Measurements from ENCODE around the gene ANAPC13.

Gene ANAPC13

GRCh38 chr3:134480546-134480945 lies 5.2 kb downstream of the ANAPC13 start:
- no peak overlapping the region for H3K27ac ChIP-seq (replicated peaks; ENCODE audit: low read length)

DNA sequence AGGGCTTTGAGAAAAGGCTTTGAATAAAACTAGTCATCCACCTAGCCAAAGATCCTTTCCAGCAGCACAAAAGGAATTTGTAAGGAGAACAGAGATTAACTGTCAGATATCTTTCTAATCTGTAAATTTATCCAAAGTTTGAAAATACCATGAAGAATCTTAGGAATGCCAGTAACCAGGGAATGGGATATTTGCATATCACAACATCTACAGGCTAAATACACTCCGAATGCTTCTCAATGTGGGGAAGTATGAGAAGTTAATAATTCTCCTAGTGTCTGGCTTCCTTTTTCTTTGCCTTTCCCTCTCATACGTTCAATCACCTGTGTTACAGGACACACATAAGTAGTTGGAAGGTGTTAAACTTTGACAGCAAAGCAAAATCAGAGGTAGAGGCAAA lies 7.8 kb downstream of the ANAPC13 start:
- Histone ChIP-seq H3K18ac (ENCODE audit: low read length) (no peak overlapping the region), H3K4me1 (ENCODE audit: control insufficient read depth in 2 of 2, insufficient read depth in 1 of 2, low read depth in 1 of 2, low read length in 2 of 2) (peaks cover 3 to 4% of the 10 kb centered on the region in 2 donors), H2BK5ac (ENCODE audit: low read length) (no peak overlapping the region), H4K91ac (ENCODE audit: low read depth, low read length, poor library complexity) (no peak overlapping the region), H4K8ac (ENCODE audit: low read depth, low read length) (no peak overlapping the region), H3K9me3 (replicated peaks in 1 of 2; ENCODE audit: control insufficient read depth in 2 of 2, insufficient read depth in 1 of 2, low read depth in 1 of 2, low read length in 2 of 2) (no peaks in the 10 kb centered on the region), H3K36me3 (replicated peaks in 1 of 2; ENCODE audit: control insufficient read depth in 2 of 2, insufficient read depth in 2 of 2, low read length in 2 of 2) (peaks cover 29 to 74% of the 10 kb centered on the region in 2 donors), H3K4ac (ENCODE audit: low read length) (no peak overlapping the region), H3K9ac (ENCODE audit: low read depth, low read length, poor library complexity) (no peak overlapping the region), H2BK15ac (ENCODE audit: low read length) (no peak overlapping the region), H3K14ac (ENCODE audit: low read length) (no peak overlapping the region), H2BK12ac (ENCODE audit: low read length) (no peak overlapping the region), H2BK120ac (ENCODE audit: low read depth, low read length) (no peak overlapping the region), H3K4me3 (ENCODE audit: low read length in 2 of 2) (no peak overlapping the region), H3K23ac (ENCODE audit: low read depth, low read length, poor library complexity) (no peak overlapping the region), H3K27me3 (ENCODE audit: control insufficient read depth in 3 of 3, insufficient read depth in 3 of 3, low read depth in 1 of 3, low read length in 3 of 3) (no peaks in the 10 kb centered on the region), H3K4me2 (ENCODE audit: insufficient read depth, low read length, poor library complexity, severe bottlenecking) (no peak overlapping the region), H3K79me1 (ENCODE audit: low read depth, low read length) (no peaks in the 10 kb centered on the region), H2AK5ac (ENCODE audit: low read depth, low read length) (no peak overlapping the region), H2AFZ (ENCODE audit: low read length) (no peak overlapping the region), H3K27ac (replicated peaks; ENCODE audit: low read length) (no peak overlapping the region)
- no CpG with 5 or more reads among the region's 2 CpGs for WGBS, 2 donors (ENCODE audit: extremely low coverage in 2 of 2, insufficient read length in 2 of 2, insufficient replicate concordance in 1 of 2)
- no peak for DNase-seq (ENCODE audit: low spot score)

More at GRCh38 chr3:134480546-134480945, 5.2 kb downstream of the ANAPC13 start:
- Histone ChIP-seq H2BK12ac (ENCODE audit: low read length) (no peak overlapping the region), H2AFZ (ENCODE audit: low read length) (no peak overlapping the region), H3K14ac (ENCODE audit: low read length) (no peak overlapping the region), H3K27me3 (ENCODE audit: control insufficient read depth in 3 of 3, insufficient read depth in 3 of 3, low read depth in 1 of 3, low read length in 3 of 3) (no peaks in the 10 kb centered on the region), H4K8ac (ENCODE audit: low read depth, low read length) (no peak overlapping the region), H2BK15ac (ENCODE audit: low read length) (no peak overlapping the region), H3K4me1 (ENCODE audit: control insufficient read depth in 2 of 2, insufficient read depth in 1 of 2, low read depth in 1 of 2, low read length in 2 of 2) (peaks cover 7 to 9% of the 10 kb centered on the region in 2 donors), H3K9ac (ENCODE audit: low read depth, low read length, poor library complexity) (no peak overlapping the region), H2BK5ac (ENCODE audit: low read length) (no peak overlapping the region), H3K79me1 (ENCODE audit: low read depth, low read length) (no peaks in the 10 kb centered on the region), H3K9me3 (replicated peaks in 1 of 2; ENCODE audit: control insufficient read depth in 2 of 2, insufficient read depth in 1 of 2, low read depth in 1 of 2, low read length in 2 of 2) (no peaks in the 10 kb centered on the region), H3K23ac (ENCODE audit: low read depth, low read length, poor library complexity) (no peak overlapping the region), H3K36me3 (replicated peaks in 1 of 2; ENCODE audit: control insufficient read depth in 2 of 2, insufficient read depth in 2 of 2, low read length in 2 of 2) (peaks cover 29 to 79% of the 10 kb centered on the region in 2 donors), H2BK120ac (ENCODE audit: low read depth, low read length) (no peak overlapping the region), H3K4me2 (ENCODE audit: insufficient read depth, low read length, poor library complexity, severe bottlenecking) (no peak overlapping the region), H3K4me3 (ENCODE audit: low read length in 2 of 2) (peak overlapping the region in 1 of 2 donors; percentile 49), H4K91ac (ENCODE audit: low read depth, low read length, poor library complexity) (no peak overlapping the region), H3K18ac (ENCODE audit: low read length) (no peak overlapping the region), H3K4ac (ENCODE audit: low read length) (no peak overlapping the region), H2AK5ac (ENCODE audit: low read depth, low read length) (no peak overlapping the region)
- no CpG with 5 or more reads among the region's 3 CpGs for WGBS, 2 donors (ENCODE audit: extremely low coverage in 2 of 2, insufficient read length in 2 of 2, insufficient replicate concordance in 1 of 2)
- DNase-seq (ENCODE audit: low spot score): no peak

DNA sequence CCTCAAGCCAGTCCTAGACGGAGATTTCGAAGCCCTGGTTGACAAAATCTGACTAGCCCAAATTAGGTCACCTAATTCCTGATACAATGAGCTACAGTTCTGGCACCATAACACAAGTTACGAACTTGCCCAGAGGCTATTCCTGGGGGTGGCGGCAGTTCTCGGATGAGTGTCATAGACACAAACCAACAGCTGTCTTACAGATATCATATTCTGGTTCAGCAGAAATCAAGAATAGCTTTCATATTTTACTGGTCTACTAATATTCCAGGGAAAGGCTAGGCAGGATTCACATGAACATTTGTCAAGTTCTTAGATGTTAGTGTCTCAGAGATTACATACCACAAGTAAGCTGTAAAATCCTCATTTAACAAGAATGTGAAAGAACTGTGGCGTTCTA lies 8.8 kb downstream of the ANAPC13 start:
- Histone ChIP-seq H3K23ac (ENCODE audit: low read depth, low read length, poor library complexity) (no peak overlapping the region), H2BK5ac (ENCODE audit: low read length) (no peak overlapping the region), H2BK12ac (ENCODE audit: low read length) (no peak overlapping the region), H2AK5ac (ENCODE audit: low read depth, low read length) (no peak overlapping the region), H3K4me1 (ENCODE audit: control insufficient read depth in 2 of 2, insufficient read depth in 1 of 2, low read depth in 1 of 2, low read length in 2 of 2) (peaks cover 3 to 4% of the 10 kb centered on the region in 2 donors), H3K14ac (ENCODE audit: low read length) (no peak overlapping the region), H3K27me3 (ENCODE audit: control insufficient read depth in 3 of 3, insufficient read depth in 3 of 3, low read depth in 1 of 3, low read length in 3 of 3) (no peaks in the 10 kb centered on the region), H3K9me3 (replicated peaks in 1 of 2; ENCODE audit: control insufficient read depth in 2 of 2, insufficient read depth in 1 of 2, low read depth in 1 of 2, low read length in 2 of 2) (no peaks in the 10 kb centered on the region), H3K4me2 (ENCODE audit: insufficient read depth, low read length, poor library complexity, severe bottlenecking) (no peak overlapping the region), H3K27ac (replicated peaks; ENCODE audit: low read length) (no peak overlapping the region), H4K8ac (ENCODE audit: low read depth, low read length) (no peak overlapping the region), H3K79me1 (ENCODE audit: low read depth, low read length) (no peaks in the 10 kb centered on the region), H3K18ac (ENCODE audit: low read length) (no peak overlapping the region), H3K4ac (ENCODE audit: low read length) (no peak overlapping the region), H2BK120ac (ENCODE audit: low read depth, low read length) (no peak overlapping the region), H4K91ac (ENCODE audit: low read depth, low read length, poor library complexity) (no peak overlapping the region), H3K36me3 (replicated peaks in 1 of 2; ENCODE audit: control insufficient read depth in 2 of 2, insufficient read depth in 2 of 2, low read length in 2 of 2) (peaks cover 25 to 65% of the 10 kb centered on the region in 2 donors), H3K4me3 (ENCODE audit: low read length in 2 of 2) (no peak overlapping the region), H2BK15ac (ENCODE audit: low read length) (no peak overlapping the region), H2AFZ (ENCODE audit: low read length) (no peak overlapping the region), H3K9ac (ENCODE audit: low read depth, low read length, poor library complexity) (no peak overlapping the region)
- no CpG with 5 or more reads among the region's 6 CpGs for WGBS, 2 donors (ENCODE audit: extremely low coverage in 2 of 2, insufficient read length in 2 of 2, insufficient replicate concordance in 1 of 2)
- DNase-seq (ENCODE audit: low spot score): no peak

- Histone ChIP-seq H4K8ac (ENCODE audit: low read depth, low read length) (no peak overlapping the region), H2AK5ac (ENCODE audit: low read depth, low read length) (no peak overlapping the region), H2AFZ (ENCODE audit: low read length) (no peak overlapping the region), H3K18ac (ENCODE audit: low read length) (no peak overlapping the region), H3K4me2 (ENCODE audit: insufficient read depth, low read length, poor library complexity, severe bottlenecking) (no peak overlapping the region), H2BK12ac (ENCODE audit: low read length) (no peak overlapping the region), H4K91ac (ENCODE audit: low read depth, low read length, poor library complexity) (no peak overlapping the region), H3K4me3 (ENCODE audit: low read length in 2 of 2) (no peak overlapping the region), H3K27me3 (ENCODE audit: control insufficient read depth in 3 of 3, insufficient read depth in 3 of 3, low read depth in 1 of 3, low read length in 3 of 3) (no peaks in the 10 kb centered on the region), H3K14ac (ENCODE audit: low read length) (no peak overlapping the region), H3K79me1 (ENCODE audit: low read depth, low read length) (no peaks in the 10 kb centered on the region), H2BK15ac (ENCODE audit: low read length) (no peak overlapping the region), H3K9me3 (replicated peaks in 1 of 2; ENCODE audit: control insufficient read depth in 2 of 2, insufficient read depth in 1 of 2, low read depth in 1 of 2, low read length in 2 of 2) (no peaks in the 10 kb centered on the region), H3K36me3 (replicated peaks in 1 of 2; ENCODE audit: control insufficient read depth in 2 of 2, insufficient read depth in 2 of 2, low read length in 2 of 2) (peaks cover 23 to 58% of the 10 kb centered on the region in 2 donors), H3K23ac (ENCODE audit: low read depth, low read length, poor library complexity) (no peak overlapping the region), H2BK5ac (ENCODE audit: low read length) (no peak overlapping the region), H3K27ac (replicated peaks; ENCODE audit: low read length) (no peak overlapping the region), H2BK120ac (ENCODE audit: low read depth, low read length) (no peak overlapping the region), H3K4me1 (ENCODE audit: control insufficient read depth in 2 of 2, insufficient read depth in 1 of 2, low read depth in 1 of 2, low read length in 2 of 2) (peaks cover 3 to 4% of the 10 kb centered on the region in 2 donors), H3K9ac (ENCODE audit: low read depth, low read length, poor library complexity) (no peak overlapping the region), H3K4ac (ENCODE audit: low read length) (no peak overlapping the region)
- DNase-seq (ENCODE audit: low spot score): no peak
- WGBS, 2 donors (ENCODE audit: extremely low coverage in 2 of 2, insufficient read length in 2 of 2, insufficient replicate concordance in 1 of 2): no CpG with 5 or more reads among the region's 4 CpGs
Measured at GRCh38 chr3:134476306-134476705, 9.5 kb downstream of the ANAPC13 start.

Measured in neuronal stem cell (in vitro differentiated cells).